ENCODE data around the gene UBIAD1.
"Not testable (repeated sequence)": the region's sequence is repeated elsewhere in the genome, so short reads cannot be mapped to it uniquely, and the experiment has no call there.

The UBIAD1 gene

GRCh38 chr1:11279630-11280029 is 6.6 kb downstream of the UBIAD1 start:
- DNase-seq (ENCODE audit: low spot score): no peak

GRCh38 chr1:11280719-11281376 is 7.8 kb downstream of the UBIAD1 start:
- DNase-seq (ENCODE audit: low spot score): no peak

GRCh38 chr1:11281518-11282331 is 8.7 kb downstream of the UBIAD1 start:
- no peak for DNase-seq (ENCODE audit: low spot score)

GRCh38 chr1:11283151-11283550 is 10.2 kb downstream of the UBIAD1 start:
- DNase-seq (ENCODE audit: low spot score): no peak

GRCh38 chr1:11284784-11285183 is 11.8 kb downstream of the UBIAD1 start:
- DNase-seq (ENCODE audit: low spot score): no peak

- DNase-seq (ENCODE audit: low spot score): no peak
Observed at GRCh38 chr1:11285883-11286734, 13.1 kb downstream of the UBIAD1 start.

GRCh38 chr1:11286735-11287410 is 13.9 kb downstream of the UBIAD1 start:
- no peak for DNase-seq (ENCODE audit: low spot score)

- DNase-seq (ENCODE audit: low spot score): no peak
Observed at GRCh38 chr1:11289064-11289463, 16.1 kb downstream of the UBIAD1 start.

GRCh38 chr1:11291049-11291448 is 18.1 kb downstream of the UBIAD1 start:
- no peak for DNase-seq (ENCODE audit: low spot score)

- no peak for DNase-seq (ENCODE audit: low spot score)
Observed at GRCh38 chr1:11293856-11294255, 20.9 kb downstream of the UBIAD1 start.

- DNase-seq (ENCODE audit: low spot score): no peak
Observed at GRCh38 chr1:11294951-11295350, 22.0 kb downstream of the UBIAD1 start.

GRCh38 chr1:11295905-11296304 is 22.9 kb downstream of the UBIAD1 start:
- DNase-seq (ENCODE audit: low spot score): no peak

- DNase-seq (ENCODE audit: low spot score): not testable (repeated sequence)
Observed at GRCh38 chr1:11297774-11298173, 24.8 kb downstream of the UBIAD1 start.

GRCh38 chr1:11298390-11299224 is 25.6 kb downstream of the UBIAD1 start:
- no peak for DNase-seq (ENCODE audit: low spot score)

- DNase-seq (ENCODE audit: low spot score): no peak
Observed at GRCh38 chr1:11299225-11299574, 26.2 kb downstream of the UBIAD1 start.

GRCh38 chr1:11301601-11302000 is 28.6 kb downstream of the UBIAD1 start:
- DNase-seq (ENCODE audit: low spot score): no peak

- no peak for DNase-seq (ENCODE audit: low spot score)
Observed at GRCh38 chr1:11302366-11302765, 29.4 kb downstream of the UBIAD1 start.

GRCh38 chr1:11305516-11305915 is 32.5 kb downstream of the UBIAD1 start:
- not testable (repeated sequence) for DNase-seq (ENCODE audit: low spot score)

GRCh38 chr1:11307852-11308251 is 34.9 kb downstream of the UBIAD1 start:
- no peak for DNase-seq (ENCODE audit: low spot score)

GRCh38 chr1:11308699-11309224 is 35.8 kb downstream of the UBIAD1 start:
- no peak for DNase-seq (ENCODE audit: low spot score)

GRCh38 chr1:11309385-11309784 is 36.4 kb downstream of the UBIAD1 start:
- no peak for DNase-seq (ENCODE audit: low spot score)

All from RKO (cell line).